Cardiac fibroblast (primary cell): ENCODE measurements around the gene INAVA.
A peak's percentile ranks its signal among the peaks of the same experiment; 100 is the strongest.

Source experiments
- DNase-seq, 2 donors: peaks; one replicate each; pipeline versions ENCODE4 v3.0.0 to v3.0.0-alpha.2; 2010; ENCODE audit warnings: low read depth in 2 of 2
- H3K4me3 ChIP-seq, 2 donors: replicated peaks in 1 of 2; 1 replicate in 1 of 2; 2 replicates in 1 of 2; pipeline ENCODE4 v1.5.1; 2011; ENCODE audit warnings: low read depth in 2 of 2, low read length in 2 of 2, mild to moderate bottlenecking in 2 of 2, moderate library complexity in 1 of 2
- CTCF ChIP-seq: IDR thresholded peaks from one replicate; pipeline ENCODE4 v1.5.1; 2011; ENCODE audit warnings: low read depth, mild to moderate bottlenecking, low read length, inconsistent platforms

INAVA gene

GRCh38 chr1:200890818-200891773 lies 3.6 kb upstream of the INAVA start:
- peak; percentile 43 to 56 for DNase-seq
- H3K4me3 ChIP-seq, result peak overlapping the region; percentile 49 to 51
- peak; percentile 48 for TF ChIP-seq CTCF

GRCh38 chr1:200891774-200892157 lies 2.9 kb upstream of the INAVA start:
- DNase-seq, result no peak
- H3K4me3 ChIP-seq, result peak overlapping the region in 1 of 2 donors; percentile 51
- no peak for TF ChIP-seq CTCF

GRCh38 chr1:200892546-200892945 lies 2.2 kb upstream of the INAVA start:
- no peak overlapping the region for H3K4me3 ChIP-seq
- TF ChIP-seq CTCF, result no peak
- no peak for DNase-seq

- DNase-seq, result no peak
- no peak overlapping the region for H3K4me3 ChIP-seq
- no peak for TF ChIP-seq CTCF
These were observed 1.7 kb upstream of the INAVA start for GRCh38 chr1:200892958-200893357.

GRCh38 chr1:200893411-200893901 lies 1.2 kb upstream of the INAVA start:
- DNase-seq, result no peak
- TF ChIP-seq CTCF, result no peak
- H3K4me3 ChIP-seq, result no peak overlapping the region

GRCh38 chr1:200895443-200895789 lies 716 bp downstream of the INAVA start:
- DNase-seq, result no peak
- H3K4me3 ChIP-seq, result no peak overlapping the region
- no peak for TF ChIP-seq CTCF
